ENCODE results near the gene ZNF443. TPM values are rescaled to one million over a fixed set of nuclear protein-coding genes. Genes with fewer than 3 reads are reported as not detected.
"Not testable (repeated sequence)": the region's sequence is repeated elsewhere in the genome, so short reads cannot be mapped to it uniquely, and the experiment has no call there.

The ZNF443 gene
- total RNA-seq: 3.6 and 6.0 TPM in 2 replicates

DNA sequence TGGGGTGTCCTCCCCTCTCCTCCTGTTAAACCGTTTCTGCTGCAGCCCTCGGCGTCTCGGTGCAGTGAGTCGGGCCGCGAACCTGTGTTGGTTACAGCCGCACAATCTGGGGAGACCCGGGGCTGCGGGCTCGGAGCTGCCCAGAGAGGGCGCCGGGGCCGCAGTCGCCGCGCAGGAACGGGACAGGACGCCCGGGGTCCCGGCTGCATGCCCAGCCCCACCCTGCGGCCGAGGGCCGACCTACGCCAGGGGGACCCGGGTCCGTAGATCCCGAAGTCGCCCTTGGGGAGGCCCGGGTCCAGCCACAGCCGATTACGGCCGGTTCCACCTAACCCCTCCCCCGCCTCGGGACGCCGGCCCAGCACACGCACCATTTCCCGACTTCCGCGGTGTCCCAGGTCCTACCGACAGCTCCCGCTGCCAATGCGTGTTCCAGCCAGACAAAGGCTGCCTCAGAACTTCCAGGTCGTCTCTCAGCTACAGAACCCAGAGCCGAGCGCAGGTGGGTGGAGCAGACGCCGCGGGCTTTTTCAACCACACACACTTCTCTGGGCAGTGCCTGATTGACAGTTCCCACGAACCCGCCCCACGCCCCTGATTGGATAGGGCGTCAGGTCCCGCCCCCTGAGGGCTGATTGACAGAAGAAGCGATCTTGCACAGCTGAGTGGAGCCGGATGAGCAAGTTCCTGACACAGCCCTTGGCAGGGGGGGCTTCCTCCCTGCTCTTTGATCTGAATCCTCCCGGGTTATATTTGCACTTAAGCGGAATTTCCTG is at the start of gene ZNF443:
TSS of gene ZNF443 (minus strand) at position 481 of the 776 bp plus-strand sequence. CDS start at position 374, 107 bp downstream.
- DNase-seq (ENCODE audit: low read depth, low spot score): peak; percentile 94

DNA sequence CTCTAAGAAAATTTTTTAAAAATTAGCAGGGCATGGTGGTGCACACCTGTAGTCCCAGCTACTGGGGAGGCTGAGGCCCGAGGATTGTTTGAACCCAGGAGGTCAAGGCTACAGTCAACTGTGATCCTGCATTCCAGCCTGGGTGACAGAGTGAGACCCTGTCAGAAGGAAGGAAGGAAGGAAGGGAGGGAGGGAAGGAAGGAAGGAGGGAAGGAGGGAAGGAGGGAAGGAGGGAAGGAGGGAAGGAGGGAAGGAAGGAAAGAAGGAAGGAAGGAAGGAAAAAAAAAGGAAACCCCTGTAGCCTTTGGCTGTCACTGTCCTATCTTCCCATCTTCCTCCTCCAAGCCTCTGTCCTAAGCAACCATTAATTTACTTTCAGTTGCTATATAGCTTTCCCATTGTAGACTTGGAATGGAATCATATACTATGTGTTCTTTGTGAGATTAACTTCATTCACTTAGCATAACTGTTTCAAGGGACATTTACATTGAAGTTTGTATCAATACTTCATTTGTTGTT is 45.5 kb upstream of the ZNF443 start:
- not testable (repeated sequence) for DNase-seq (ENCODE audit: low read depth, low spot score)

DNA sequence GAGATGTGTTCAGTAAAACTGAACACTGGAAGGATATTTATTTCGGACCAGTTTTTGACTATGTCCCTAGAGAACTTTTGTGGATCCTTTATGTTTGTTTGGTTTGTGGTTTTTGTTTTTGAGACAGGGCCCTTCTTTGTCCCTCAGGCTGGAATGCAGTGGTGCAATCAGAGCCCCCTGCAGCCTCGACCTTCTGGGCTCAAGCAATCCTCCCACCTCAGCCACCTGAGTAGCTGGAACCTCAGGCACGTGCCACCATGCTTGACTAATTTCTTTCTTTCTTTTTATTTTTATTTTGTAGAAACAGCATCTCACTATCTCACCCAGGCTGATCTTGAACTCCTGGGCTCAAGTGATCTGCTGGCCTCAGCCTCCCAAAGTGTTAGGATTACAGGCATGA is 44.8 kb upstream of the ZNF443 start:
- DNase-seq (ENCODE audit: low read depth, low spot score): no peak

DNA sequence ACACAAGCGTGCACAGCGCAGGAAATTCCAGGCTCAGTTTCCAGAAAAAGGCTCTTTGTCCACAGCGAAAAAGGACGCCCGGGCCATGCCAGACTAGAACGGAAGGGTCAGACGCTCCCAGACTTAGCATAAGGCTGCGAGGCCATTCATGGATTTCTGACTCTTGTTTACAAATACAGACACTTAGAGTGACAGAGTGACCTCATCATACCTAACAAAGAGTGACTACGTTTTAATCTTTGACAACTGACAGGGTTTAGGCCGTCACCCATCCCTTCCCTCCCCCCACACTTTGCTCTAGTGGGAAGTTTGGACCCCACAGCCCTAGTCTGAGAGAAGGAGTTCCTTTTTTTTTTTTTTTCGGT is 44.2 kb upstream of the ZNF443 start:
- DNase-seq (ENCODE audit: low read depth, low spot score): no peak

DNA sequence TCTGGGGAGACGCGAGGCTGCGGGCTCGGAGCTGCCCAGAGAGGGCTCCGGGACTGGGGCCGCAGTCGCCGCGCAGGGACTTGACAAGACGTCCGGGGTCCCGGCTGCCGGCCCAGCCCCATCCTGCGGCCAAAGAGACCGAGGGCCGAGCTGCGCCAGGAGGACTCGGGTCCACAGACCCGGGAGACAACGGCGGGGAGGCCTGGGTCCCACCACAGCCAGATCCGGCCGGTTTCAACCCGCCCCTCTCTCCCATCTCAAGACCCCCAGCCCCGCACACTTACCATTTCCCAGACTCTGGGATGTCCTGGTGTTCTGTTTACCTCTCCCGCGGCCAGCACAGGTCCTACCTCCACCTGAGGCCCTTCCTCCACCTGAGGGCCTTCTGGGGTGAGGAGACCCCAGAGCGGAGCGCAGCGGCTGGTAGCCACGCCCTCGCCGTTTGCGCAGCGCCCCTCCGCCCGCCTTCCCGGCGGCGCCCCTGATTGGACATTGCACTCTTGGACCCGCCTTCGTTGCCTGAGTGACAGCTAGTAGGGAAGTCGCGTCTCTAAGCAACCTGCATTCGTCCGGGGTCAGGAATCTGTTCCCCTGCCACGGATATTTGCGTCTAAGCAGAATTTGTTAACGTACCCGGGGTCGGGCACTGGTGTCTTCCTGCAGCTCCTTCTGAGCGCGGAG is 43.7 kb upstream of the ZNF443 start, which contains the start of gene ZNF709:
TSS of gene ZNF709 (minus strand) at position 446 of the 681 bp plus-strand sequence. CDS start at position 287, 159 bp downstream.
- peak; percentile 36 for DNase-seq (ENCODE audit: low read depth, low spot score)

DNA sequence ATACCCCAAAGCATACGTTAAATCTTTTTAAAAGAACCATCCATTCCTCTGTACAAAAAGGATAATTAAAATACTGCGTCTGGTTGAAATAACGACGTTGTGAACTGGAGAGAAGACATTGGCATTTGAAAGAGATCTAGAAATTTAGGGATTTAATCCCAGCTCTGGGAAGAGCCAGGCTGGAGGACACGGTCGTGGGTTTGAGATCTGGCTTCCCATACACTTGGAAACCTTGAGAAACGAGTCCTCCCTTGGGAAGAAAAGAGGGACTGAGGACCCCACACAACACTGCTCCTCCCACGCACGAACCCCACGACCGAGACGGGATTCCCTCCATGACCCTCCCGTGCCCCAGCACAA is 43.2 kb upstream of the ZNF443 start:
- DNase-seq (ENCODE audit: low read depth, low spot score): no peak

DNA sequence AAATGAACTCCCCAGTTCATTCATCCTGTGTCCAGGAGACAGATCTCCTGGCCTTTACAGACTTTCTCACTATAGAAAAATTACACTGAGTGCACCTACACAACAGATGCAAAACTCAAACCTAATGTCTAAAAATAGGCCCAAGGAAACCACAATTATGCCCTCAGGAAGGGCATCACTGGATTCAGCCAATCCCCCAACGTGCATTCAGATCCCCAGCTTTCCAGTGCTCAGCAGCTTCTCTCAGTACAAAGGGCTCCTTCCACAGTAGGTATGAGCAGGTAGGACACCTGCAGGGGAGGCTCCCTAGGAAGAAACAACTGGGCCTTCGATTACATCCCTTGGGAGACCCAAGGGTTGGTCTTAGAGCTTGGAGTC is 41.7 kb upstream of the ZNF443 start:
- DNase-seq (ENCODE audit: low read depth, low spot score): no peak

DNA sequence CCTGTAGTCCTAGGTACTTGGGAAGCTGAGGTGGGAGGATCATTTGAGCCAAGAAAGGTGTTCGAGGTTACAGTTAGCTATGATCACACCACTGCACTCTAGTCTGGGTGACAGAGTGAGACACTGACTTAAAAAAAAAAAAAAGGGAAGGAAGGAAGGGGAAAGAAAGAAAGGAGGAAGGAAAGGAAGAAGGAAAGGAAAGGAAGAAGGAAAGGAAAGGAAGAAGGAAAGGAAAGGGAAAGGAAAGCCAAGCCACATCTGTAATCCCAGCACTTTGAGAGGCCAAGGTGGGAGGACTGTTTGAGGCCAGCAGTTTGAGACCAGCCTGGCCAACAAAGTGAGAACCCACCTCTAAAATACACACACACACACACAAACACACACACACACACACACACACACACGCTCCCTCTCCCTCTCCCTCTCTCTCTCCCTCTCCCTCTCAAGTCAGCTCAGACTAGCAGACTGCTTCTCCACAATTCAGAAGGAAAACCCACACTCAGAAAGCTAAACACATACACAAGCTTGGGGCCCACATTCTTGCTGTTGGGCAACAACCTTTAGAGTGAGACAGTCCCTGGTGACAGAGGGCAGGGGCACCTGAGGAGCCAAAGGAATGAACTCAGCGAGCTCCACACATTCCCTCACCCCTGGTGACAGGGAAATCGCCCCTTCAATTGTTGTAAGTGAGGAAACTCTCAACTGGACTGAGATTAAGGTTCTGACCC is 41.1 kb upstream of the ZNF443 start:
- no peak for DNase-seq (ENCODE audit: low read depth, low spot score)

DNA sequence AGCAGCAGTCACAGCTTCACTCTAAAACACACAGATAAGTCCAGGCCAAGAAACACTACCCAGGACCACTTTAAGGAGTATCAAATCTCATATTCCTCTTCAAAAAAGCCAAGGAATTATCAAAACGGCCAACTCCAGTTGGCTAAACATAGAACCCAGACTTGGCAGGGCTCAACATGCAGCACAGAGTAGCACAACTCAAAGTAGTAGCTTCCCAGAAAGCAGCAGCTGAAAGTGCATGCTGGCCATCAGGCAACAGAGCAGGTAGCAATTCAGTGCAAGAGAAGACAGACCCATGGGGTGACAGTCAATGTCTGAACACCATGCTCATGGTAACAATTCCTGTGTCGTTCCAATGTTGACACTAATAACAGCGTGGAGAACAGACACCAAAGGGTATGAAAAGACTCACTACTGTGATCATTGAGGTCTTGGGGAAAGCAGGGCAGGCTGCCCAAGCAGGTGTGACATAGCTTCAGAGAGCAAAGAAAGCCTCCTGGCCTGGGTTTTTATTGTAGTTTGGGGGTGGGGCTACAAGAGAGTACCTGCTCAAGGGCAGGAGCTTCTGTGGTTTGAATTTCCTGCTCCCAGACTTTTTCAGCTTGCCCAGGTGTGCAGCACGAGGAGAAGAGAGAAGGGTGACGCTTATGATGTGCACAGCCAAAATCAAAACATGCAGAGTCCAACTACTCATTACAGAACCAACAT is 37.6 kb upstream of the ZNF443 start:
- DNase-seq (ENCODE audit: low read depth, low spot score): no peak

DNA sequence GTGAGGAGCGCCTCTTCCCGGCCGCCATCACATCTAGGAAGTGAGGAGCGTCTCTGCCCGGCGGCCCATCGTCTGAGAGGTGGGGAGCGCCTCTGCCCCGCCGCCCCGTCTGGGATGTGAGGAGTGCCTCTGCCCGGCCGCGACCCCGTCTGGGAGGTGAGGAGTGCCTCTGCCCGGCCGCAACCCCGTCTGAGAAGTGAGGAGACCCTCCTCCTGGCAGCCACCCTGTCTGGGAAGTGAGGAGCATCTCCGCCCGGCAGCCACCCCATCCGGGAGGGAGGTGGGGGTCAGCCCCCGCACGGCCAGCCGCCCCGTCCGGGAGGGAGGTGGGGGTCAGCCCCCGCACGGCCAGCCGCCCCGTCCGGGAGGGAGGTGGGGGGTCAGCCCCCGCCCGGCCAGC is 26.8 kb upstream of the ZNF443 start:
- DNase-seq (ENCODE audit: low read depth, low spot score): not testable (repeated sequence)

DNA sequence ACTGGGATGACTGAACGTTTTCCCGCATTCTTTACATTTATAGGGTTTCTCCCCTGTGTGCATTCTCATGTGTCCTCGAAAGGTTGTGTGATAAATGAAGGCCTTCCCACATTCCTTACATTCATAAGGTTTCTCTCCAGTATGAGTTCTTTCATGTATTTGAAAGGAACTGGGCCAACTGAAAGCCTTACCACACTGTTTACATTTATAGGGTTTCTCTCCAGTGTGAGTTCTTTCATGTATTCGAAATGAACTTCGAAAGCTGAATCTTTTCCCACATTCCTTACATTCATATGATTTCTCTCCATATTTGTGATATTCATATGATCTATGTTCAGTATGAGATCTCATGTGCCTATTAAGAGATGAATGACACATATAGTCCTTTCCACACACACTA is 24.4 kb upstream of the ZNF443 start:
- no peak for DNase-seq (ENCODE audit: low read depth, low spot score)

DNA sequence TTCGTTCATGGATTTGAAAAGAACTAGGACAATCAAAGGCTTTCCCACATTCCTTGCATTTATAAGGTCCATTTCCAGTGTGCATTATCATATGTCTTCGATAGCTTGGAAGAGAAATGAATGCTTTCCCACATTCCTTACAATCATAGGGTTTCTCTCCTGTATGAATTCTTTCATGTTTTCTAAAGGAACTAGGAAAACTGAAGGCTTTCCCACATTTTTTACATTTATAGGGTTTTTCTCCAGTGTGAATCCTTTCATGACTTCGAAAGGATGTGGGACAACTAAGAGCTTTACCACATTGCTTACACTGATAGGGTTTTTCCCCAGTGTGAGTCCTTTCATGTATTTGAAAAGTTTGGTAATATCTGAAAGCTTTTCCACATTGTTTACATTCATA is 23.9 kb upstream of the ZNF443 start:
- no peak for DNase-seq (ENCODE audit: low read depth, low spot score)

DNA sequence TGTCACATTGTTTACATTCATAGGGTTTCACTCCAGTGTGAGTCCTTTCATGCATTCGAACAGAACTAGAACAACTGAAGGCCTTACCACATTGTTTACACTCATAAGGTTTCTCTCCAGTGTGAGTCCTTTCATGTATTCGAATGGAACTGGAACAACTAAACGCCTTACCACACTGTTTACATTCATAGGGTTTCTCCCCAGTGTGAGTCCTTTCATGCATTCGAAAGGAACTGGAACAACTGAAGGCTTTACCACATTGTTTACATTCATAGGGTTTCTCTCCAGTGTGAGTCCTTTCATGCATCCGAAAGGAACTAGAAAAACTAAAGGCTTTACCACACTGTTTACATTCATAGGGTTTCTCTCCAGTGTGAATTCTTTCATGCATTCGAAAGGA is 23.3 kb upstream of the ZNF443 start:
- not testable (repeated sequence) for DNase-seq (ENCODE audit: low read depth, low spot score)

DNA sequence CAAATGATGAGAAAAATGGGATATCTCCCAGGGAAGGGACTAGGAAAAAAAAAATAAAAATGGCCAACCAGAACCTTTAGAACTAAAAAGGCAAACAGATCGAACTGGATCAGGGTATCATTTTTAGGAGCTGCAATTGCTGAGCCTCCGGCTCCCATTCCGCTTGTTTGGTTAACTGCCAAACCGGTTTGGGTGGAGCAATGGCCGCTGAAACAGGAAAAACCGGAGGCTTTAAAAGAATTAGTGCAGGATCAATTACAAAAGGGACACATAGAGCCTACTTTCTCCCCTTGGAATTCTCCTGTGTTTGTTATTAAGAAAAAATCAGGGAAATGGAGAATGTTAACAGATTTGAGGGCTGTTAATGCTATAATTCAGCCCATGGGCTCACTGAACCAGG is 12.7 kb upstream of the ZNF443 start:
- no peak for DNase-seq (ENCODE audit: low read depth, low spot score)

DNA sequence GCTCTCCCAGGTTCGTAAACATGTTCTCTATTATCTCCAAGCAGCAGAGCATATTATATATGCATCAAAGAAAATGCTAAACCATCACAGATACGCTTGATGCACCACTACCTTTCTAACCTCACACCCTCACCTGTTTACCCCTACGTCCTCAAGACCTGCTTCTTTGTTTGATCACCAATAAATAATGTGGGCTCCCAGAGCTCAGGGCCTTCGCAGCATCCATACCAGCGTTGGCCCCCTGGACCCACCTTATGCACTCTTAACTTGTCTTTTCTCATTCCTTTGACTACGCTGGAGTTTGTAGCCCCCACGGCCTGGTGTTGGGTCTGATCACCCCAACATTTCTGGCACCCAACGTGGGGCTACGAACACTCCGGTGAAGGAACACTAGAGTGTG is 10.0 kb upstream of the ZNF443 start:
- DNase-seq (ENCODE audit: low read depth, low spot score): no peak

DNA sequence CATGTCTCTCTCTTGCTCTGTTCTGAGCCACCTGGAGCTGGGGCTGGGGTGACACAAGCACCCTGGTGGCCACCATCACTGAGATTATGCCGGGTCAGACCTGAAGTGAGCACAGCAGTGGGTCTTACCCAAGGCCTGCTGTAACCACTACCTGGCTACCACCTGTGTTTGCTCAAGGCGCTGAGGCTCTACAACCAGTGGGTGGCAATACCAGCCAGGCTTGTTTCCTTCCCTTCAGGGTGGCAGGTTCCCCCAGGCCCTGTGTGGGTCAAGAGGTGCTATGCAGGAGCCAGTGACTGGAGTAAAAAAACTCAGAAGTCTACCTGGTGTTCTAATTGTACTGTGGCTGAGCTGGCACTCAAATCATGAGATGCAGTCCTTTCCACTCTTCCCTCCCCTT is 8.0 kb upstream of the ZNF443 start:
- DNase-seq (ENCODE audit: low read depth, low spot score): no peak

DNA sequence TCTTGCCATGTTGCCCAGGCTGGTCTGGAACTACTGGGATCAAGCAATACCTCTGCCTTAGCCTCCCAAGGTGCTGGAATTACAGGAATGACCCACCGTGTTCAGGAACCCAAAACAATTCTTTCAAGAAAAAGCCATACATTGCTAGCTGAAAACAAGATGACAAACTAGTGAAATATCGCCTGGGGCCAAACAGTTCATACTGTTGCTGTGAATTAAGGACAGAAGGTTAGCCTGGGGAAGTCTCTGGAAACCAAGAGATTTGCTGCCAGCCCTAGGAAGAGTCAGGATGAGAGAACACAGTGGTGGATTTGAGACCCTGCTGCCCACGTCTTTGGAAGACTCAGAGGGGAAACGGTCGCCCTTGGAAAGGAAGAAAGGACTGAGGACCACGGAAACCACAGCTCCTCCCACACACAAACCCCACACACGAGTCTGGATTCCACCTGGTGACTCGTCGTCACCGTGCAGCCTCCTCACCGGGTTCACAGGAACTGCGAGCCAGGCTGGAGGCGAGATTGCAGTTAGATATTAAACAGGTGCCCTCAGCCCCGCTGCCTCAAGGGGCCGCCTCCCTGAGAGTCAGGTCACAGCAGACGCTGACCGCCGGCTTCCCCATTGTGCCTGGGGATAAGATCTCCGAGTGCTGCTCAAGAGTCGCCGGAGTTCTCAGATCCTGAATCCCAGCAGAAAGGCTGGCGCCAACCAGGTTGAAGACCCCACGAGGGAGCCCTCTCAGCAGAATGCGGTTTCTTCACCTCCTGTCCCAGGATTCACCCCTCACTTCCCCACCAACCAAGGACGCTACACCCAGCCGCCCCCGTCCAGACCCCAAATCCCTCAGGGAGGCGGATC is 908 bp downstream of the ZNF443 start:
- not testable (repeated sequence) for DNase-seq (ENCODE audit: low read depth, low spot score)

DNA sequence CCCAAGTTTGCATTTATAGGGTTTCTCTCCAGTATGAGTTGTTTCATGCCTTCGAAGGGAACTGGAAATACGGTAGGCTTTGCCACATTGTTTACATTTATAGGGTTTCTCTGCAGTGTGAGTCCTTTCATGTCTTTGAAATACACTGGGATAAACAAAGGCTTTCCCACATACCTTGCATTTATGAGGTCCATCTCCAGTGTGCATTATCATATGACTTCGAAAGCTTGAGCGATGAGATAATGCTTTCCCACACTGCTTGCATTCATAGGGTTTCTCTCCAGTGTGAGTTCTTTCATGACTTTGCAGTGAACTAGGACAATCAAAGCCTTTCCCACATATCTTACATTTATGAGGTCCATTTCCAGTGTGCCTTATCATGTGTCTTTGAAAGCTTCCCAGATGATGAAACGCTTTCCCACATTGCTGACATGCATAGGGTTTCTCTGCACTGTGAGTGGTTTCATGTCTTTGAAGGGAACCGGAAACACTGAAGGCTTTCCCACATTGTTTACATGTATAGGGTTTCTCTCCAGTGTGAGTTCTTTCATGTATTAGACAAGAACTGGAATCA is 10.0 kb downstream of the ZNF443 start:
- not testable (repeated sequence) for DNase-seq (ENCODE audit: low read depth, low spot score)

DNA sequence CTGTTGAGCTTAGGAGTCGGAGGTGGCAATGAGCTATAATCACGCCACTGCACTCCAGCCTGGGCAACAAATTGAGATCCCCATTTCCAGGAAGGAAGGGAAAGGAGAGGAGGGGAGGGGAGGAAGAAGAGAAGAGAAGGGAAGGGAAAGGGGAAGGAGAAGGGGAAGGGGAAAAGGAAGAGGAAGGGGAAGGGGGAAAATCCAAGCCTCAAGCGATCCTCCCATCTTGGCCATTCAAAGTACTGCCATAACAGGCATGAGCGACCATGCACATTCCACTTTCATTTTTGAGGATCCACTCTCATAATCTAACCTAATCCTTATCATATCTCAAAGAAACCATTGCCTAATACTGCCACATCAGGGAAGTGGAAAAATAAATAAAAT is 14.9 kb downstream of the ZNF443 start:
- no peak for DNase-seq (ENCODE audit: low read depth, low spot score)

DNA sequence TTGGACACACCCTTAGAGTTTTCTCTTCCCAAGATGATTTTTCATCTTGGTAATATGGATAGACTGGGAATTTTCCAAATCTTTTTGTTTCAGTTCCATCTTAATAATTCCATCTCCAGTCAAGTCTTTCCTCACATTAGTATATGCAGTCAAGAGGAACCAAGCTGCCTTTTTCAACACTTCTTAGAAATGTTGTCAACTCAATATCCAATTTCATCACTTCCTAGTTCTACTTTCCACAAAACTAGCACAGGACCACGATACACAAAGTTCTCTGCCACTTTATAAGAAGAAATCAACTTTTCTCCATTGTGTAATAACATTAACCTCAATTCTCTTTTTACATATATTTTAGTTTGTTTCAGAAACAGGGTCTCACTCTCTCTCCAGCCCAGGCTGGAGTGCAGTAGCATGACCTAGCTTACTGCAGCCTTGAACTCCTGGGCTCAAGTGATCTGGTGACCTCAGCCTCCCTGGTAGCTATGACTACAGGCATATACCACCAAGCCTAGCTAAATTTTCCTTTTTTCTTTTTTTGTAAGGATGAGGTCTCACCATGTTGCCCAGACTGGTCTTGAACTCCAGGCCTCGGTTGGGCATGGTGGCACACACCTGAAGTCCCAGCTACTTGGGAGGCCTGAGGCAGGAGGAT is 15.5 kb downstream of the ZNF443 start:
- DNase-seq (ENCODE audit: low read depth, low spot score): no peak
